ENCODE data around the gene C9orf72.

The C9orf72 gene

GRCh38 chr9:27565696-27566095 lies 7.6 kb downstream of the C9orf72 start:
- Histone ChIP-seq H3K36me3 (ENCODE audit: insufficient read depth, low read length) (no peaks in the 10 kb centered on the region), H3K4me1 (ENCODE audit: insufficient read depth, low read length) (no peaks in the 10 kb centered on the region), H3K9ac (ENCODE audit: low read depth, low read length) (no peak overlapping the region), H3K9me3 (ENCODE audit: control insufficient read depth, insufficient read depth, low read length) (no peaks in the 10 kb centered on the region)

GRCh38 chr9:27564670-27565069 lies 8.6 kb downstream of the C9orf72 start:
- Histone ChIP-seq H3K9me3 (ENCODE audit: control insufficient read depth, insufficient read depth, low read length) (no peaks in the 10 kb centered on the region), H3K9ac (ENCODE audit: low read depth, low read length) (no peak overlapping the region), H3K4me1 (ENCODE audit: insufficient read depth, low read length) (no peaks in the 10 kb centered on the region), H3K36me3 (ENCODE audit: insufficient read depth, low read length) (no peaks in the 10 kb centered on the region)

GRCh38 chr9:27563738-27564430 lies 9.4 kb downstream of the C9orf72 start:
- H3K9ac ChIP-seq (ENCODE audit: low read depth, low read length), result no peak overlapping the region
- H3K9me3 ChIP-seq (ENCODE audit: control insufficient read depth, insufficient read depth, low read length), result no peaks in the 10 kb centered on the region
- no peaks in the 10 kb centered on the region for H3K36me3 ChIP-seq (ENCODE audit: insufficient read depth, low read length)
- no peaks in the 10 kb centered on the region for H3K4me1 ChIP-seq (ENCODE audit: insufficient read depth, low read length)

- no peaks in the 10 kb centered on the region for H3K4me1 ChIP-seq (ENCODE audit: insufficient read depth, low read length)
- H3K36me3 ChIP-seq (ENCODE audit: insufficient read depth, low read length), result 0 out of 2 replicates have a peak, but pooled peaks cover 4% of the 10 kb centered on the region
- no peaks in the 10 kb centered on the region for H3K9me3 ChIP-seq (ENCODE audit: control insufficient read depth, insufficient read depth, low read length)
- no peak overlapping the region for H3K9ac ChIP-seq (ENCODE audit: low read depth, low read length)
Observed at GRCh38 chr9:27561685-27562084, 11.6 kb downstream of the C9orf72 start.

GRCh38 chr9:27560457-27560856 lies 12.8 kb downstream of the C9orf72 start:
- H3K36me3 ChIP-seq (ENCODE audit: insufficient read depth, low read length), result peaks cover 12% of the 10 kb centered on the region; the same call in 1 of the 2 replicates

GRCh38 chr9:27558307-27558706 lies 15.0 kb downstream of the C9orf72 start:
- H3K36me3 ChIP-seq (ENCODE audit: insufficient read depth, low read length), result peaks cover 12% of the 10 kb centered on the region; the same call in 1 of the 2 replicates
- no peaks in the 10 kb centered on the region for H3K9me3 ChIP-seq (ENCODE audit: control insufficient read depth, insufficient read depth, low read length)
- H3K9ac ChIP-seq (ENCODE audit: low read depth, low read length), result no peak overlapping the region
- H3K4me1 ChIP-seq (ENCODE audit: insufficient read depth, low read length), result no peaks in the 10 kb centered on the region

More at GRCh38 chr9:27560457-27560856, 12.8 kb downstream of the C9orf72 start:
- H3K4me1 ChIP-seq (ENCODE audit: insufficient read depth, low read length), result no peaks in the 10 kb centered on the region
- no peaks in the 10 kb centered on the region for H3K9me3 ChIP-seq (ENCODE audit: control insufficient read depth, insufficient read depth, low read length)
- H3K9ac ChIP-seq (ENCODE audit: low read depth, low read length), result no peak overlapping the region

- H3K36me3 ChIP-seq (ENCODE audit: insufficient read depth, low read length), result peaks cover 16% of the 10 kb centered on the region; the same call in 1 of the 2 replicates
- H3K9me3 ChIP-seq (ENCODE audit: control insufficient read depth, insufficient read depth, low read length), result no peaks in the 10 kb centered on the region
- H3K4me1 ChIP-seq (ENCODE audit: insufficient read depth, low read length), result no peaks in the 10 kb centered on the region
- H3K9ac ChIP-seq (ENCODE audit: low read depth, low read length), result no peak overlapping the region
Observed at GRCh38 chr9:27556470-27556869, 16.8 kb downstream of the C9orf72 start.

- peaks cover 16% of the 10 kb centered on the region; the same call in 1 of the 2 replicates for H3K36me3 ChIP-seq (ENCODE audit: insufficient read depth, low read length)
- no peaks in the 10 kb centered on the region for H3K9me3 ChIP-seq (ENCODE audit: control insufficient read depth, insufficient read depth, low read length)
- H3K9ac ChIP-seq (ENCODE audit: low read depth, low read length), result no peak overlapping the region
- no peaks in the 10 kb centered on the region for H3K4me1 ChIP-seq (ENCODE audit: insufficient read depth, low read length)
Observed at GRCh38 chr9:27554712-27555111, 18.6 kb downstream of the C9orf72 start.

- no peaks in the 10 kb centered on the region; the same call in 1 of the 2 replicates for H3K4me1 ChIP-seq (ENCODE audit: insufficient read depth, low read length)
- H3K9me3 ChIP-seq (ENCODE audit: control insufficient read depth, insufficient read depth, low read length), result no peaks in the 10 kb centered on the region
- no peak overlapping the region for H3K9ac ChIP-seq (ENCODE audit: low read depth, low read length)
- H3K36me3 ChIP-seq (ENCODE audit: insufficient read depth, low read length), result peaks cover 4% of the 10 kb centered on the region; the same call in 1 of the 2 replicates
Observed at GRCh38 chr9:27549196-27549755, 24.0 kb downstream of the C9orf72 start.

- no peaks in the 10 kb centered on the region; the same call in 1 of the 2 replicates for H3K4me1 ChIP-seq (ENCODE audit: insufficient read depth, low read length)
- no peaks in the 10 kb centered on the region for H3K9me3 ChIP-seq (ENCODE audit: control insufficient read depth, insufficient read depth, low read length)
- peaks cover 4% of the 10 kb centered on the region; the same call in 1 of the 2 replicates for H3K36me3 ChIP-seq (ENCODE audit: insufficient read depth, low read length)
- no peak overlapping the region for H3K9ac ChIP-seq (ENCODE audit: low read depth, low read length)
Observed at GRCh38 chr9:27548055-27548741, 25.1 kb downstream of the C9orf72 start.

GRCh38 chr9:27545471-27545870 lies 27.8 kb downstream of the C9orf72 start:
- Histone ChIP-seq H3K4me1 (ENCODE audit: insufficient read depth, low read length) (no peaks in the 10 kb centered on the region; the same call in 1 of the 2 replicates), H3K9ac (ENCODE audit: low read depth, low read length) (no peak overlapping the region), H3K9me3 (ENCODE audit: control insufficient read depth, insufficient read depth, low read length) (no peaks in the 10 kb centered on the region), H3K36me3 (ENCODE audit: insufficient read depth, low read length) (no peaks in the 10 kb centered on the region)

GRCh38 chr9:27542508-27542907 lies 30.8 kb downstream of the C9orf72 start:
- no peak overlapping the region for H3K9ac ChIP-seq (ENCODE audit: low read depth, low read length)
- no peaks in the 10 kb centered on the region for H3K36me3 ChIP-seq (ENCODE audit: insufficient read depth, low read length)
- no peaks in the 10 kb centered on the region for H3K9me3 ChIP-seq (ENCODE audit: control insufficient read depth, insufficient read depth, low read length)
- H3K4me1 ChIP-seq (ENCODE audit: insufficient read depth, low read length), result no peaks in the 10 kb centered on the region; the same call in none of the 2 replicates

GRCh38 chr9:27541740-27542139 lies 31.5 kb downstream of the C9orf72 start:
- Histone ChIP-seq H3K4me1 (ENCODE audit: insufficient read depth, low read length) (peaks cover 3% of the 10 kb centered on the region), H3K9me3 (ENCODE audit: control insufficient read depth, insufficient read depth, low read length) (no peaks in the 10 kb centered on the region), H3K9ac (ENCODE audit: low read depth, low read length) (no peak overlapping the region), H3K36me3 (ENCODE audit: insufficient read depth, low read length) (no peaks in the 10 kb centered on the region)

- Histone ChIP-seq H3K9ac (ENCODE audit: low read depth, low read length) (no peak overlapping the region), H3K9me3 (ENCODE audit: control insufficient read depth, insufficient read depth, low read length) (no peaks in the 10 kb centered on the region)
Observed at GRCh38 chr9:27540502-27540901, 32.8 kb downstream of the C9orf72 start.

More at GRCh38 chr9:27540502-27540901, 32.8 kb downstream of the C9orf72 start:
- H3K4me1 ChIP-seq (ENCODE audit: insufficient read depth, low read length), result peaks cover 9% of the 10 kb centered on the region
- H3K36me3 ChIP-seq (ENCODE audit: insufficient read depth, low read length), result no peaks in the 10 kb centered on the region

Data from ES-I3 (cell line).